ENCODE measurements around the gene ACTN3. TPM values are rescaled to one million over a fixed set of nuclear protein-coding genes. Genes with fewer than 3 reads are reported as not detected.

Gene ACTN3
- under 0.01 TPM in 1 of 2 replicates, not detected in the other for total RNA-seq

GRCh38 chr11:66546368-66546965 lies at the start of gene ACTN3:
Gene ACTN3 (plus strand): TSS chr11:66546903. CDS start chr11:66546938, 35 bp downstream.

GRCh38 chr11:66510271-66510989 lies 36.3 kb upstream of the ACTN3 start, which contains the start of gene BBS1:
Gene BBS1 (plus strand): TSS chr11:66510635. CDS start chr11:66510660, 25 bp downstream.

GRCh38 chr11:66545701-66546367 lies 869 bp upstream of the ACTN3 start, which contains the start of gene ZDHHC24:
Gene ZDHHC24 (minus strand): TSS chr11:66546048. CDS start chr11:66546003, 45 bp downstream.

GRCh38 chr11:66568124-66568916 lies 21.6 kb downstream of the ACTN3 start, which contains the start of gene CTSF:
Gene CTSF (minus strand): TSS chr11:66568606. CDS start chr11:66568486, 120 bp downstream.

GRCh38 chr11:66592457-66593302 lies 46.0 kb downstream of the ACTN3 start, which contains the start of the genes CCDC87 and CCS:
Gene CCDC87 (minus strand): TSS chr11:66593063. CDS start chr11:66593015, 48 bp downstream.
Gene CCS (plus strand): TSS chr11:66593185. CDS start chr11:66593262, 77 bp downstream.

Other genes with a start within 250 kb of the ACTN3 start
- gene CD248, start 229.9 kb upstream of the ACTN3 start, total RNA-seq: 0.68 and 1.2 TPM in 2 replicates
- gene RIN1, start 210.5 kb upstream of the ACTN3 start, total RNA-seq: 19.5 and 32.3 TPM in 2 replicates
- 58.2 and 74.8 TPM in 2 replicates for gene BRMS1, start 201.8 kb upstream of the ACTN3 start, total RNA-seq
- 8.5 and 13.7 TPM in 2 replicates for gene B4GAT1, start 199.3 kb upstream of the ACTN3 start, total RNA-seq
- gene SLC29A2, start 175.1 kb upstream of the ACTN3 start, total RNA-seq: 3.1 and 6.0 TPM in 2 replicates
- gene NPAS4, start 125.9 kb upstream of the ACTN3 start, total RNA-seq: not detected in 2 replicates
- 24.6 and 34.2 TPM in 2 replicates for gene MRPL11, start 108.1 kb upstream of the ACTN3 start, total RNA-seq
- 9.6 and 14.3 TPM in 2 replicates for gene PELI3, start 80.0 kb upstream of the ACTN3 start, total RNA-seq
- gene DPP3, start 66.5 kb upstream of the ACTN3 start, total RNA-seq: 62.5 and 70.9 TPM in 2 replicates
- gene BBS1, start 36.3 kb upstream of the ACTN3 start, total RNA-seq: 5.5 and 20.1 TPM in 2 replicates
- 7.2 and 11.7 TPM in 2 replicates for gene ZDHHC24, start 855 bp upstream of the ACTN3 start, total RNA-seq
- 1.4 and 14.9 TPM in 2 replicates for gene CTSF, start 21.7 kb downstream of the ACTN3 start, total RNA-seq
- under 0.01 and 0.21 TPM in 2 replicates for gene CCDC87, start 46.2 kb downstream of the ACTN3 start, total RNA-seq
- gene CCS, start 46.3 kb downstream of the ACTN3 start, total RNA-seq: 21.9 and 22.5 TPM in 2 replicates
- 7.9 and 25.5 TPM in 2 replicates for gene RBM14, start 69.7 kb downstream of the ACTN3 start, total RNA-seq
- gene RBM4, start 91.8 kb downstream of the ACTN3 start, total RNA-seq: 152 and 204 TPM in 2 replicates
- gene RBM4B, start 131.0 kb downstream of the ACTN3 start, total RNA-seq: 17.1 and 21.5 TPM in 2 replicates
- 60.5 and 130 TPM in 2 replicates for gene SPTBN2, start 182.3 kb downstream of the ACTN3 start, total RNA-seq